H1 (cell line): ENCODE data around the gene GMCL1. TPM values are rescaled to one million over a fixed set of nuclear protein-coding genes. Genes with fewer than 3 reads are reported as not detected.

Experiments
- CTCF ChIA-PET: fragments of 300-600 bp; sonication (Branson Sonifier 250); formaldehyde crosslinking; loops from one replicate; lab custom pipeline; 2021; ENCODE audit not compliant: partially characterized antibody; lab: Charles Lee
- POLR2A ChIA-PET: fragments of 300-600 bp; sonication (Branson Sonifier 250); formaldehyde crosslinking; loops from one replicate; lab custom pipeline; 2021; ENCODE audit warnings: inconsistent platforms; ENCODE audit not compliant: partially characterized antibody; lab: Charles Lee
- DNase-seq, 2 experiments: peaks; one replicate each; pipeline versions ENCODE4 v3.0.0 to v3.0.0-alpha.2; 2010 to 2022; ENCODE audit warnings: low spot score in 2 of 2, low read depth in 1 of 2, mixed read lengths in 1 of 2
- FAIRE-seq: peaks from 2 replicates; lab custom pipeline; 2011; peaks lifted over from hg19 to GRCh38; lab: Jason Lieb, UNC
- H2AFZ ChIP-seq: 2 replicates; pipeline ENCODE4 v1.8.1; 2012; ENCODE audit warnings: low read length, inconsistent platforms
- H2AK5ac ChIP-seq: 2 replicates; pipeline ENCODE4 v1.6.1; 2013; ENCODE audit warnings: low read depth, low read length
- H2BK120ac ChIP-seq: replicated peaks from 2 replicates; pipeline ENCODE3; 2013; ENCODE audit warnings: low read depth, low read length, inconsistent platforms
- H2BK12ac ChIP-seq: 2 replicates; pipeline ENCODE4 v1.6.1; 2013; ENCODE audit warnings: low read depth, low read length
- H2BK15ac ChIP-seq: 2 replicates; pipeline ENCODE4 v1.6.1; 2013; ENCODE audit warnings: low read length
- H2BK20ac ChIP-seq: 2 replicates; pipeline ENCODE4 v1.6.1; 2013; ENCODE audit warnings: low read length
- H2BK5ac ChIP-seq: 2 replicates; pipeline ENCODE4 v1.6.1; 2013; ENCODE audit warnings: low read depth, low read length
- H3K14ac ChIP-seq: 2 replicates; pipeline ENCODE4 v1.6.1; 2013; ENCODE audit warnings: inconsistent platforms; ENCODE audit not compliant: insufficient read length
- H3K18ac ChIP-seq: 2 replicates; pipeline ENCODE4 v1.6.1; 2013; ENCODE audit warnings: low read length; ENCODE audit errors: extremely low read depth
- H3K23ac ChIP-seq: 2 replicates; pipeline ENCODE4 v1.6.1; 2013; ENCODE audit warnings: inconsistent platforms; ENCODE audit not compliant: insufficient read length
- H3K23me2 ChIP-seq: 2 replicates; pipeline ENCODE4 v1.6.1; 2013; ENCODE audit warnings: low read depth, low read length
- H3K27ac ChIP-seq: 2 replicates; pipeline ENCODE4 v1.6.1; 2011; ENCODE audit warnings: low read depth, low read length, inconsistent platforms
- H3K27me3 ChIP-seq, 4 experiments: replicated peaks in 1 of 4; 1 replicate in 1 of 4; 2 replicates in 3 of 4; pipeline versions ENCODE4 v1.6.1 to v1.8.1; 2011 to 2013; ENCODE audit warnings: low read length in 3 of 4, mild to moderate bottlenecking in 3 of 4, inconsistent platforms in 2 of 4, mixed read lengths in 2 of 4, moderate library complexity in 1 of 4; ENCODE audit not compliant: control insufficient read depth in 3 of 4, insufficient read depth in 3 of 4; ENCODE audit errors: extremely low read depth in 1 of 4
- H3K36me3 ChIP-seq, 4 experiments: 2 replicates each; pipeline versions ENCODE4 v1.6.1 to v1.8.1; 2011 to 2013; ENCODE audit warnings: mild to moderate bottlenecking in 4 of 4, low read length in 3 of 4, moderate library complexity in 2 of 4, control low read depth in 1 of 4, inconsistent platforms in 1 of 4; ENCODE audit not compliant: insufficient read depth in 4 of 4, control insufficient read depth in 2 of 4
- H3K4ac ChIP-seq: replicated peaks from 2 replicates; pipeline ENCODE3; 2013; ENCODE audit warnings: low read length, low read depth, mixed read lengths, inconsistent platforms; ENCODE audit not compliant: insufficient read length
- H3K4me1 ChIP-seq, 4 experiments: replicated peaks in 1 of 4; 1 replicate in 1 of 4; 2 replicates in 3 of 4; pipeline versions ENCODE4 v1.6.1 to v1.8.1; 2011 to 2013; ENCODE audit warnings: low read length in 3 of 4, inconsistent platforms in 2 of 4, mixed read lengths in 1 of 4; ENCODE audit not compliant: insufficient read depth in 4 of 4, control insufficient read depth in 3 of 4
- H3K4me2 ChIP-seq, 2 experiments: 2 replicates each; pipeline versions ENCODE4 v1.6.1 to v1.8.1; 2011 to 2013; ENCODE audit warnings: low read depth in 2 of 2, low read length in 2 of 2, control low read depth in 1 of 2, inconsistent platforms in 1 of 2, mild to moderate bottlenecking in 1 of 2; ENCODE audit not compliant: insufficient read depth in 1 of 2
- H3K4me3 ChIP-seq, 4 experiments: fragments of 200-600, 300-600 bp in 1 of 4; sonication (generic), shearing (Covaris generic), sonication (Bioruptor Twin) in 1 of 4; 2 replicates each; pipeline versions ENCODE4 v1.5.1 to v1.8.1; 2011 to 2016; ENCODE audit warnings: low read length in 4 of 4, low read depth in 3 of 4, control low read depth in 2 of 4, inconsistent platforms in 2 of 4, mild to moderate bottlenecking in 2 of 4, mixed read lengths in 1 of 4, moderate library complexity in 1 of 4; ENCODE audit not compliant: insufficient read depth in 2 of 4; ENCODE audit errors: extremely low read depth in 1 of 4
- H3K56ac ChIP-seq: replicated peaks from 2 replicates; pipeline ENCODE3; 2013; ENCODE audit warnings: low read depth, mild to moderate bottlenecking, mixed read lengths, low read length, inconsistent platforms; ENCODE audit not compliant: insufficient read length
- H3K79me1 ChIP-seq: 2 replicates; pipeline ENCODE4 v1.6.1; 2013; ENCODE audit warnings: low read depth, low read length, control low read depth
- H3K79me2 ChIP-seq, 2 experiments: 2 replicates each; pipeline versions ENCODE4 v1.6.1 to v1.8.1; 2012 to 2013; ENCODE audit warnings: low read length in 2 of 2, mild to moderate bottlenecking in 2 of 2, inconsistent platforms in 1 of 2; ENCODE audit not compliant: insufficient read depth in 2 of 2, control insufficient read depth in 1 of 2
- H3K9ac ChIP-seq, 4 experiments: replicated peaks in 1 of 4; 1 replicate in 1 of 4; 2 replicates in 3 of 4; pipeline versions ENCODE4 v1.6.1 to v1.8.1; 2011 to 2013; ENCODE audit warnings: low read depth in 3 of 4, low read length in 3 of 4, control low read depth in 2 of 4, mild to moderate bottlenecking in 2 of 4, moderate library complexity in 2 of 4, inconsistent platforms in 1 of 4; ENCODE audit errors: extremely low read depth in 1 of 4
- H3K9me3 ChIP-seq, 2 experiments: 2 replicates each; pipeline versions ENCODE4 v1.6.1 to v1.8.1; 2012 to 2013; ENCODE audit warnings: mild to moderate bottlenecking in 2 of 2, moderate library complexity in 2 of 2, control low read depth in 1 of 2, inconsistent platforms in 1 of 2, low read depth in 1 of 2, low read length in 1 of 2, mixed read lengths in 1 of 2; ENCODE audit not compliant: insufficient read depth in 2 of 2
- H4K20me1 ChIP-seq, 2 experiments: replicated peaks in 1 of 2; 2 replicates each; pipeline versions ENCODE3 to v1.8.1; 2011 to 2013; ENCODE audit warnings: inconsistent platforms in 2 of 2, low read length in 2 of 2, mild to moderate bottlenecking in 1 of 2; ENCODE audit not compliant: insufficient read depth in 2 of 2, control insufficient read depth in 1 of 2
- H4K5ac ChIP-seq: 2 replicates; pipeline ENCODE4 v1.6.1; 2013; ENCODE audit warnings: low read length, low read depth, mixed read lengths, inconsistent platforms; ENCODE audit not compliant: insufficient read length
- H4K8ac ChIP-seq: 2 replicates; pipeline ENCODE4 v1.8.0; 2013; ENCODE audit warnings: mild to moderate bottlenecking, moderate library complexity, low read length, inconsistent platforms; ENCODE audit not compliant: insufficient read depth; ENCODE audit errors: extremely low read depth
- H4K91ac ChIP-seq: replicated peaks from 2 replicates; pipeline ENCODE3; 2013; ENCODE audit warnings: low read length, mixed read lengths, inconsistent platforms; ENCODE audit not compliant: insufficient read length
- EGR1 ChIP-seq: IDR thresholded peaks from 2 replicates; pipeline ENCODE4 v1.6.1; 2011; ENCODE audit warnings: low read depth, low read length, borderline replicate concordance
- HDAC2 ChIP-seq, 2 experiments: fragments of 300-600 bp in 1 of 2; sonication (generic) in 1 of 2; IDR thresholded peaks; 2 replicates each; pipeline ENCODE4 v1.6.1; 2011 to 2012; ENCODE audit warnings: low read depth in 2 of 2, low read length in 2 of 2, mild to moderate bottlenecking in 2 of 2, moderate library complexity in 2 of 2, borderline replicate concordance in 1 of 2, inconsistent platforms in 1 of 2
- RAD21 ChIP-seq, 2 experiments: IDR thresholded peaks in 1 of 2; conservative IDR thresholded peaks in 1 of 2; 2 replicates each; pipeline ENCODE4 v1.6.1; 2011; ENCODE audit warnings: low read depth in 2 of 2, low read length in 2 of 2, improper control_type of control experiment in 1 of 2, inconsistent platforms in 1 of 2, mild to moderate bottlenecking in 1 of 2, moderate library complexity in 1 of 2
- RNF2 ChIP-seq: fragments of 200-900, 300-1000 bp; sonication (generic); IDR thresholded peaks from 2 replicates; pipeline ENCODE4 v1.7.1; 2016; ENCODE audit warnings: borderline replicate concordance, low read depth, mild to moderate bottlenecking, antibody characterized with exemption, low read length; ENCODE audit not compliant: poor library complexity, severe bottlenecking; ENCODE audit errors: missing control alignments
- SRF ChIP-seq: IDR thresholded peaks from 2 replicates; pipeline ENCODE4 v1.6.1; 2011; ENCODE audit warnings: mild to moderate bottlenecking, low read depth, low read length, moderate library complexity
- TAF1 ChIP-seq: IDR thresholded peaks from 2 replicates; pipeline ENCODE4 v1.6.1; 2011; ENCODE audit warnings: mild to moderate bottlenecking, low read depth, low read length
- USF2 ChIP-seq: IDR thresholded peaks from 2 replicates; pipeline ENCODE4 v1.6.1; 2011; ENCODE audit warnings: low read length, improper control_type of control experiment
- ZNF274 ChIP-seq: IDR thresholded peaks from 2 replicates; pipeline ENCODE4 v1.7.0; 2012; ENCODE audit warnings: low read length, borderline replicate concordance; ENCODE audit errors: extremely low read depth
- WGBS, 2 experiments: shearing (Covaris generic) in 1 of 2; methylation state at CpG; one replicate each; pipeline versions ENCODE4 v1.1.6 to v1.1.7; 2013 to 2015; ENCODE audit warnings: low lambda C conversion rate in 2 of 2, mixed read lengths in 2 of 2, inconsistent platforms in 1 of 2, low coverage in 1 of 2, missing lambda C conversion rate in 1 of 2; ENCODE audit not compliant: insufficient replicate concordance in 2 of 2, insufficient coverage in 1 of 2, insufficient read length in 1 of 2; ENCODE audit errors: extremely low coverage in 1 of 2, missing lambda C conversion rate in 1 of 2; 5-methylcytosine and 5-hydroxymethylcytosine counted together
- polyA plus RNA-seq, 7 experiments: library from polyadenylated mRNA; depleted of rRNA in 3 of 7; stranded (reverse) in 5 of 7; unstranded in 2 of 7; fragments of >200 nt in 5 of 7; fragments of 200-250 nt in 2 of 7; gene quantifications; 1 replicate in 5 of 7; 2 replicates in 1 of 7; 4 replicates in 1 of 7; pipeline versions ENCODE4 v1.2.1 to v1.2.3, GENCODE V29; 2011 to 2013; ENCODE audit warnings: missing spikeins in 2 of 7, mixed read lengths in 2 of 7
- total RNA-seq: library from RNA; stranded (reverse); fragmentation: NEBNext Ultra II Directional; extraction: Animal tissue kit (Norgen Biotek cat#: 25700); gene quantifications from 2 replicates; pipeline ENCODE4 v1.2.1, GENCODE V29; 2021

Gene GMCL1
- total and polyA plus RNA-seq, 2 of the 8 experiments (the other 6 are each of a cell fraction or from before 2014, with no cell fraction given): 6.5 to 21.9 TPM

- H2AFZ ChIP-seq: no peak overlapping the region
- no peak for FAIRE-seq
- H3K4ac ChIP-seq: no peak overlapping the region
- ChIA-PET CTCF (interaction anchor here (1.4 to 1.5 kb wide), 2 partner anchors 9 to 31 kb away, joined by 4 to 5 read pairs; no protein-coding TSS in a partner anchor), POLR2A (no interaction called here)
- WGBS, 2 experiments: 97% methylated on average over 4 of the region's 4 CpGs; no CpG with 5 or more reads in 1 of the 2 experiments
- no peak overlapping the region for H2BK120ac ChIP-seq
- H3K9me3 ChIP-seq: no peaks in the 10 kb centered on the region
- no peak overlapping the region for H3K27ac ChIP-seq
- H3K23me2 ChIP-seq: no peaks in the 10 kb centered on the region
- no peak overlapping the region for H2BK12ac ChIP-seq
- no peaks in the 10 kb centered on the region for H3K79me2 ChIP-seq
- H3K79me1 ChIP-seq: no peaks in the 10 kb centered on the region
- H3K56ac ChIP-seq: no peak overlapping the region
- H3K9ac ChIP-seq: no peak overlapping the region
- H4K8ac ChIP-seq: no peak overlapping the region
- H3K4me1 ChIP-seq: peaks cover 0 to 16% (median 4%) of the 10 kb centered on the region in 4 experiments; a peak in 5 of 7 replicates
- H3K4me3 ChIP-seq: no peak overlapping the region
- no peak overlapping the region for H2BK15ac ChIP-seq
- no peak overlapping the region for H2BK5ac ChIP-seq
- H3K23ac ChIP-seq: no peak overlapping the region
- H4K20me1 ChIP-seq: no peaks in the 10 kb centered on the region
- no peak overlapping the region for H3K4me2 ChIP-seq
- DNase-seq: no peak
- no peak overlapping the region for H4K91ac ChIP-seq
- H2BK20ac ChIP-seq: no peak overlapping the region
- H3K18ac ChIP-seq: no peak overlapping the region
- no peaks in the 10 kb centered on the region for H3K36me3 ChIP-seq
- no peak overlapping the region for H4K5ac ChIP-seq
- TF ChIP-seq HDAC2 (IDR thresholded peaks at IDR 0.05; ENCODE audit: borderline replicate concordance in 1 of 2, low read depth in 2 of 2, low read length in 2 of 2) (no peak), ZNF274 (no peak), RAD21 (IDR thresholded peaks at IDR 0.05 in 1 of 2, conservative IDR thresholded peaks at IDR 0.05 in 1 of 2; ENCODE audit: low read depth in 2 of 2, low read length in 2 of 2) (no peak), SRF (no peak), USF2 (no peak), TAF1 (no peak), RNF2 (no peak), EGR1 (no peak)
- H3K14ac ChIP-seq: no peak overlapping the region
- H3K27me3 ChIP-seq: no peaks in the 10 kb centered on the region
- H2AK5ac ChIP-seq: no peak overlapping the region
These were observed 32.2 kb upstream of the GMCL1 start for GRCh38 chr2:69797235-69797634.
